HPDE6-E6E7 (cell line): ENCODE results near the gene RNF2.
"Not testable (repeated sequence)": the region's sequence is repeated elsewhere in the genome, so short reads cannot be mapped to it uniquely, and the experiment has no call there.

Experiments used
- DNase-seq: peaks from one replicate; pipeline ENCODE4 v3.0.0; 2011; ENCODE audit warnings: missing footprints; ENCODE audit errors: extremely low spot score

RNF2 gene

GRCh38 chr1:185044981-185045813 lies at the start of gene RNF2:
Gene RNF2 (plus strand): TSS chr1:185045558. CDS start chr1:185087554, 41,996 bp downstream.
- DNase-seq = peak; percentile 59

DNA sequence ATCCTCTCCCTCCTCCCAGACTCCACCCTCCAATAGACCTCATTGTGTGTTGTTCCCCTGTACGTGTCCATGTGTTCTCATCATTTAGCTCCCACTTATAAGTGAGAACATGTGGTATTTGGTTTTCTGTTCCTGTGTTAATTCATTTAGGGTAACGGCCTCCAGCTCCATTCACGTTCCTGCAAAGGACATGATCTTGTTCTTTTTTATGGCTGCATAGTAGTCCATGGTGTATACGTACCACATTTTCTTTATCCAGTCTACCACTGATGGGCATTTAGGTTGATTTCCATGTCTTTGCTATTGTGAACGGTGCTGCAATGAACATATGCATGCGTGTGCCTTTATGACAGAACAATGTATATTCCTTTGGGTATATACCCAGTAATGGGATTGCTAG lies 45.4 kb upstream of the RNF2 start:
- DNase-seq = not testable (repeated sequence)

- DNase-seq = not testable (repeated sequence)
Observed at GRCh38 chr1:185001312-185001880, 44.0 kb upstream of the RNF2 start.

DNA sequence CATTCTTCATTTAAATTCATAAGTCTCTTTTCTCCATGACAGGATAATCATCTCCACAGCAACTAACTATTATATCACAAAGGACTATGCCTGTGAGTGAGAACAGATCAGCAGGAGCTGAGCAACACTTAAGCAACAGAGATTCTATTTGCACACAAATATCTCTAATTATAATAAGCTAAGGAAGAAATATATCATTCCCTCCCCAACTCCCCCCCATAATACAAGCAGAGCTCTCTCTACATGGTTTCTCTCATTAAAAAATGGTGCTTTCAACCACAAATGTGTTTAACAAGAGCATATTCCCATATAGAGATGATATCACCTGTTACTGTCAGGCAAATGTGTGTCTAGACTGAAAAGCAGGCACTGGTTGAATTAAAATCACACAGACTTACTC lies 36.5 kb upstream of the RNF2 start:
- DNase-seq = no peak

- no peak for DNase-seq
Observed at GRCh38 chr1:185010361-185010760, 35.0 kb upstream of the RNF2 start.

- DNase-seq = no peak
Observed at GRCh38 chr1:185014941-185015340, 30.4 kb upstream of the RNF2 start.

- no peak for DNase-seq
Observed at GRCh38 chr1:185015631-185016030, 29.7 kb upstream of the RNF2 start.

DNA sequence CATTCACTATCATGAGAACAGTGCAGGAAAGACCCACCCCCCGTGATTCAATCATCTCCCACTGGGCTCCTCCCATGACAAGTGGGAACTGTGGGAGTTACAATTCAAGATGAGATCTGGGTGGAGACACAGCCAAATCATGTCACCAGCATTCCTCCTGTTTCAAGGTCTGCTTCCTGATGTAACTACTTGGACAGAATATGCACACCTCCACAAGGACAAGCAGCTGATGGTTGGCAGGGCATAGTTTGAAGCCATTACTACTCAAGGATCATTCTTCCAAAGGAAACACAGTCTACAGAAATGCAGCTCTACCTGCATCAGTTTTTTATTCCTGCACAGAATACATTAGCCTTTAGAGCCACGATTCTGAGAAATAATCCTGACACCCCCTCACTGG lies 28.5 kb upstream of the RNF2 start:
- no peak for DNase-seq

DNA sequence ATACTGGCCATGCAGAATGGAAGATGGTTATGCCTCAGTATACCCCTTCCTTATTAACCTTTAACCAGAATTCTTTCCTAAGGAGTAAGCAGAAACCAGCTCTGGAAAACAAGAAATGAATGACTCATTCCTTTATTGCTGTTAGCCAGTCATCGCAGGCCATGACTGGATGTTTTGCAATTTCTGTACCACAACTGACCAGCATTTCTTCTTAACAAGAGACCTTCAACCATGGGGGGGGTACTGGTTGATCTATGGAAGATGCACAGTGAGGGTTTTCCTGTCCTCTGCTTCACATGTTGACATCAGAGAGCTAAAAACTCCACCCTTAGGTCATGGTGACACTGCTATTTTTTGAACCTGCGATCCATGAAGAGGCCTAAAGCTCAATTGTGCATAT lies 28.0 kb upstream of the RNF2 start:
- DNase-seq = peak; percentile 69

GRCh38 chr1:185017966-185018365 lies 27.4 kb upstream of the RNF2 start:
- no peak for DNase-seq

DNA sequence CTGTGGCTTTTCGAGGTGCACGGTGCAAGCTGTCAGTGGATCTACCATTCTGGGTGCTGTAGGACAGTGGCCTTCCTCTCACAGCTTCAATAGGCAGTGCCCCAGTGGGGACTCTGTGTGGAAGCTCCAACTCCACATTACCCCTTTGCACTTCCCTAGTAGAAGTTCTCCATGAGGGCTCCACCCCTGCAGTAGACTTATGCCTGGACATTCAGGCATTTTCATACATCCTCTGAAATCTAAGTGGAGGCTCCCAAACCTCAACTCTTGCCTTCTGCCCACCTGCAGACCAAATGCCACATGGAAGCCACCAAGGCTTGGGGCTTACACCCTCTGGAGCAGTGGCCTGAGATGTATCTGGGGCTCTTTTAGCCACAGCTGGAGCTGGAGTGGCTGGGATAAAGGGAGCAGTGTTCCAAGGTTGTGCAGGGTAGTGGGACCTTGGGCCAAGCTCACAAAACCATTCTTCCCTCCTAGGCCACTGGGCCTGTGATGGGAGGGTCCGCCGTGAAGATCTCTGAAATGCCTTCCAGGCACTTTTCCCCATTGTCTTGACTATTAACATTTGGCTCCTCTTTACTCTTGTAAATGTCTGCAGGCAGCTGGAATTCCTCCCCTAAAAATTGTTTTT lies 18.0 kb upstream of the RNF2 start:
- DNase-seq = no peak

DNA sequence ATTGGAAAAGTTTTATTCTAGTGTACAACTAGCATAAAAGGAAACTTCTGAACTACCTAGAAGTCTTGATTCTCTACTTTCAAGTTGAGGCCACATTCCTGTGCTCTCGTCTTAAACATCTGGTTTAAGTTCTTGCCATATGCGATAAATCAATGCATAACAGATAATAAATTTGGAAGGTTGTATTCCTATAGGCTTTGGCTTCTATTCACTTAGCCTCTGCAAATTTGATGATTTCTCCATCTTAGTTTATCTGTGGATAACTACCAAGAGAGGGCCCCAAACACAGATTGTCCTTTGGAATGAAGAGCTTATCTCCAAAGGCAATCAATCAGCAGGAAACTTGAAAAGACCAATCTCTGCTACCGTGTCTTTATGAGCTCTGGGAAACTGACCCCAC lies 11.7 kb upstream of the RNF2 start:
- DNase-seq = no peak

GRCh38 chr1:185035258-185035657 lies 10.1 kb upstream of the RNF2 start:
- DNase-seq = no peak

DNA sequence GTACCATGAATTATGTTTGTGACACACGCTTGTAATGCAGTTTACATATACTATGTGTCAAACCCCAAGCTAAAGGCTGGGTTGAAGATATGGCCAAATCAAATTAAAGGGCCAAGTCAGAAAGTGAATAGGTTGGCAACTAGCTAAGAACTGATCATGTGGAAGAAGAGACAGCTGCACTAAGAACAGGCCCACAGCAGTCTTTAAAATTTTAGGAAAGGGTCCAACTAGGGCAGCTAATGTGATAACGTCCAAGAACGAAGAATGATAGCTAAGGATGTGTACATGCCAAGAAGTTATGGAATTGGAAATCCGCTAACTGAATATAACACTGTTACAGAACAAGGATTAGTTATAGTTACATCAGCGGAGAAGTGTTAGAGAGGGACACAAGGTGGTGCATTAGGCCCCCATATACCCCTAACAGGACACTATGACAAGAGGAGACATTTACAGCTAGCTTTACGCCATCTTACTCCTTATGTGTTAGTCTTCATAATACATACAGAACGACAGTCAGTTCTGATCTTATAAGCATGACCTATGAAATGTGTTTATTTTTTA lies 6.5 kb upstream of the RNF2 start:
- no peak for DNase-seq

- no peak for DNase-seq
Observed at GRCh38 chr1:185039726-185040407, 5.5 kb upstream of the RNF2 start.

DNA sequence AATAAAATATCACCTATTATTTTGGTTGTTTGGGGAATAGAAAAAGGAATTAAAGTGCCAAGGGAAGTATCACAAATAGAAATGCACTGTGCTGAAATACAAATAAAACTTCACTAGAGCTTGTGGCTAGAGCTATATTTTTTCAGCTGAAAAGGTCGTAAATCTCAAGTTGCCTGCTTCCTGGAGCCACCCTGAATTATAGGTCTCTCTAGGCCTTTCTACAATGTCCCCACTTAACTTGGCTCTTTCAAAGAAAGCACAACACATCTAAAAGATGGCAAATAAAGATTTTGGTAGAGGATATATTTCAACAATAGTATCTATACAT lies 5.0 kb upstream of the RNF2 start:
- DNase-seq = no peak

DNA sequence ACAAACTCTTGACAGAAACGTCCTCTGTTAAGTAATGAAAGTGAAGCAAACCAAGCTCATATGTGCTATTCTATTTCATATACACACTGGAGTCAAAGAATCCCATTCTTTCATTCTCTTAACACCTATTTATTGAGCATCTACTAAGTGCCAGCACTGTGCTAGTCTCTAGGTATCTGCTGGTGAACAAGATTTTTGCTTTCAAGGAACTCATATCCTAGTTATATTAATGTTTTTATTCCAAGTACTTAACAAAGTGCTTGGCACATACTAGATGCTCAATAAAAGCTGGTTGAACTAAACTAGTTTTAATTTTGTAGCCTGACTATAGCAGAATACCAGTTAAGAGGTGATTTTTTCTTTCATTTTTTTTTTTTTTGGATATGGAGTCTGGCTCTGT lies 3.6 kb upstream of the RNF2 start:
- DNase-seq = no peak

GRCh38 chr1:185042737-185043136 lies 2.6 kb upstream of the RNF2 start:
- DNase-seq = no peak

- no peak for DNase-seq
Observed at GRCh38 chr1:185044387-185044786, 971 bp upstream of the RNF2 start.

DNA sequence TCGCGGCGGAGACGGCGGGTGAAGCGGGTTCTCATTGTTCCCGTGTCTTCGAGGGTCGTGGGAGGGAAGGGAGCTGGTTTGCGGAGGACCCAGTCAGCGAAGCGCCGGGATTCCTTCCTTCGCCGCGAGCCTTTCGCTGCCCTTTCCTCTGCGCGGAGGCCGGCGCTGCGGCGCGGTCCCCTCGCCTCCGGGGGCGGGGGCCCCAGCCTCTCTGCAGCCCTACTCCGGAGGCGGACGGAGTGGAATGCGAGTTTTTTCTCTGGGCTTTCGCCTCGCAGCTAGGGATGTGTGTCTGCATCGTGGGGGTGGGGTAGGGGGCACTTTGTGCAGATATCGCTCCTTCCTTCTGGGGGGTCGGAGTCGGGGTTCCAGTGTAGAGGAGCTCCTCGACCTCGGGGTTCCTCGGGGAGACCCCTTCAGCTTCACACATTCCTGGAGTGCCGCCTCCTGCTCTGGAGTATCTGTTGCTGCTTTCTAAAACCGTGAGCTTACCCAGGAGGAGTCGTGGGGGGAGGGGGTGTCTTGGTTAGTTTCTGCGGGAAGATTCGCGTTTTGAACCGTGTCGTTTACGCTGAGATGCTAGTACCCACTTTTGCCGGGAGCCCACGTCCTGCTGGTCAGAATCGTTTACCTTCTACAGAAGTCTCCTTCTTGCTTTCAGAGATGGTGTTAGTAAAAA lies 595 bp downstream of the RNF2 start:
- peak; percentile 42 for DNase-seq

- DNase-seq = no peak
Observed at GRCh38 chr1:185046668-185047067, 1.3 kb downstream of the RNF2 start.

DNA sequence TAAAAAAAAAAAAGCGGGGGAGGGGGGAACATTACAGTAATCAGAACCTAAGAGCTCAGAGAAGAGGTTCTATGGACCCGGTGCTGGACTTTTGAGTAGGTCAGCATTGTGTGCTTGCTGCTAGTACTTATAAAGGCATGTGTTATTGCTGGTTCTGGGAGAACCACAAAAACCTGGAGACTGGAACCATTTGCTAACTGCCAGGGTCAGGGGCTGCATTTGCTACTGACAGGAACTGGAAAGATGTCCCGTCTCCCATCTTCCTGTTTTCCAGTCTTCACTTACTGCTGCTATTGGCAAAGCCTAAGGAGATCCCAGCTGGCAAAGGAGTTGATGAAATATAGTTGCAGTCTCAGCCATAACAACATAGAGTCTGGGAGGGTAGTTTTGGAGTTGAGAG lies 4.3 kb downstream of the RNF2 start:
- DNase-seq = no peak
